Endothelial cell (in vitro differentiated cells): ENCODE measurements around the gene CYB561D2. TPM values are rescaled to one million over a fixed set of nuclear protein-coding genes. Genes with fewer than 3 reads are reported as not detected.

Experiments
- DNase-seq: peaks from one replicate; pipeline ENCODE4 v3.0.0; 2021; ENCODE audit warnings: low spot score
- H3K27ac Mint-ChIP-seq: one replicate; pipeline ENCODE4 v1.8.0; 2021; ENCODE audit warnings: mixed read lengths, inconsistent platforms; ENCODE audit not compliant: unreplicated experiment
- H3K27me3 Mint-ChIP-seq: one replicate; pipeline ENCODE4 v1.8.0; 2021; ENCODE audit warnings: mild to moderate bottlenecking, moderate library complexity, mixed read lengths, inconsistent platforms; ENCODE audit not compliant: unreplicated experiment
- H3K36me3 Mint-ChIP-seq: one replicate; pipeline ENCODE4 v1.8.0; 2021; ENCODE audit warnings: mild to moderate bottlenecking, low read depth, mixed read lengths, inconsistent platforms; ENCODE audit not compliant: unreplicated experiment
- H3K4me1 Mint-ChIP-seq: one replicate; pipeline ENCODE4 v1.8.0; 2021; ENCODE audit warnings: mild to moderate bottlenecking, mixed read lengths, inconsistent platforms; ENCODE audit not compliant: unreplicated experiment
- H3K4me3 Mint-ChIP-seq: one replicate; pipeline ENCODE4 v1.8.0; 2021; ENCODE audit warnings: mild to moderate bottlenecking, mixed read lengths, inconsistent platforms; ENCODE audit not compliant: unreplicated experiment
- H3K9me3 Mint-ChIP-seq: one replicate; pipeline ENCODE4 v1.8.0; 2021; ENCODE audit warnings: mixed read lengths, inconsistent platforms; ENCODE audit not compliant: unreplicated experiment
- CTCF ChIP-seq: fragments of 200-600 bp; sonication (generic); IDR thresholded peaks from one replicate; pipeline ENCODE4 v1.5.0; 2021; ENCODE audit warnings: antibody characterized with exemption; ENCODE audit not compliant: unreplicated experiment
- total RNA-seq: library from RNA; stranded (reverse); fragmentation: NEBNext Ultra II Directional; extraction: Animal tissue kit (Norgen Biotek cat#: 25700); gene quantifications from one replicate; pipeline ENCODE4 v1.2.1, GENCODE V29; 2021; ENCODE audit not compliant: unreplicated experiment

CYB561D2 gene
- total RNA-seq, 1 donor from 2014 or later, result 5.5 TPM

GRCh38 chr3:50314342-50314741 is 36.3 kb upstream of the CYB561D2 start:
- DNase-seq, result no peak
- peaks cover 39% of the 10 kb centered on the region for H3K36me3 Mint-ChIP-seq
- no peaks in the 10 kb centered on the region for H3K9me3 Mint-ChIP-seq
- no peak for TF ChIP-seq CTCF
- peaks cover 9% of the 10 kb centered on the region for H3K27me3 Mint-ChIP-seq
- H3K4me1 Mint-ChIP-seq, result peaks cover 27% of the 10 kb centered on the region
- H3K27ac Mint-ChIP-seq, result peak overlapping the region; percentile 50
- H3K4me3 Mint-ChIP-seq, result peak overlapping the region; percentile 81

- peaks cover 14% of the 10 kb centered on the region for H3K27me3 Mint-ChIP-seq
- no peak for TF ChIP-seq CTCF
- H3K36me3 Mint-ChIP-seq, result peaks cover 41% of the 10 kb centered on the region
- peak overlapping the region; percentile 7 for H3K27ac Mint-ChIP-seq
- peaks cover 31% of the 10 kb centered on the region for H3K4me1 Mint-ChIP-seq
- H3K4me3 Mint-ChIP-seq, result peak overlapping the region; percentile 38
- DNase-seq, result no peak
- no peaks in the 10 kb centered on the region for H3K9me3 Mint-ChIP-seq
These were observed 35.8 kb upstream of the CYB561D2 start for GRCh38 chr3:50314816-50315215.

GRCh38 chr3:50316657-50317242 is 33.9 kb upstream of the CYB561D2 start:
- DNase-seq, result no peak
- no peak for TF ChIP-seq CTCF
- H3K27ac Mint-ChIP-seq, result no peak overlapping the region
- peaks cover 44% of the 10 kb centered on the region for H3K36me3 Mint-ChIP-seq
- H3K9me3 Mint-ChIP-seq, result no peaks in the 10 kb centered on the region
- peak overlapping the region; percentile 32 for H3K4me3 Mint-ChIP-seq
- peaks cover 22% of the 10 kb centered on the region for H3K27me3 Mint-ChIP-seq
- peaks cover 41% of the 10 kb centered on the region for H3K4me1 Mint-ChIP-seq

- H3K4me1 Mint-ChIP-seq, result peaks cover 41% of the 10 kb centered on the region
- peaks cover 44% of the 10 kb centered on the region for H3K36me3 Mint-ChIP-seq
- no peak overlapping the region for H3K27ac Mint-ChIP-seq
- DNase-seq, result no peak
- H3K27me3 Mint-ChIP-seq, result peaks cover 22% of the 10 kb centered on the region
- no peaks in the 10 kb centered on the region for H3K9me3 Mint-ChIP-seq
- no peak overlapping the region for H3K4me3 Mint-ChIP-seq
- no peak for TF ChIP-seq CTCF
These were observed 33.4 kb upstream of the CYB561D2 start for GRCh38 chr3:50317300-50317699.

GRCh38 chr3:50318163-50318562 is 32.5 kb upstream of the CYB561D2 start:
- TF ChIP-seq CTCF, result no peak
- peaks cover 43% of the 10 kb centered on the region for H3K4me1 Mint-ChIP-seq
- DNase-seq, result no peak
- H3K36me3 Mint-ChIP-seq, result peaks cover 44% of the 10 kb centered on the region
- peak overlapping the region; percentile 96 for H3K4me3 Mint-ChIP-seq
- H3K9me3 Mint-ChIP-seq, result no peaks in the 10 kb centered on the region
- peaks cover 24% of the 10 kb centered on the region for H3K27me3 Mint-ChIP-seq
- H3K27ac Mint-ChIP-seq, result peak overlapping the region; percentile 70
